BLaER1 treated with 17β-estradiol and CSF1 and Interleukin-3, amounts not matched to agents 10 nM and 100 nM (cell line): ENCODE data around the gene PTPRN2.

ENCODE experiments used
- H3K27ac ChIP-seq, 11 experiments: shearing (Covaris generic); formaldehyde crosslinking; 2 replicates each; pipeline ENCODE4 v1.8.1; 2022
- H3K27me3 ChIP-seq, 11 experiments: shearing (Covaris generic); formaldehyde crosslinking; 2 replicates each; pipeline ENCODE4 v1.8.1; 2022
- H3K36me3 ChIP-seq, 11 experiments: shearing (Covaris generic); formaldehyde crosslinking; 2 replicates each; pipeline ENCODE4 v1.8.1; 2022
- H3K4me1 ChIP-seq, 10 experiments: shearing (Covaris generic); formaldehyde crosslinking; 2 replicates each; pipeline ENCODE4 v1.8.1; 2022
- H3K4me2 ChIP-seq, 11 experiments: shearing (Covaris generic); formaldehyde crosslinking; 2 replicates each; pipeline ENCODE4 v1.8.1; 2022
- H3K4me3 ChIP-seq, 10 experiments: shearing (Covaris generic); formaldehyde crosslinking; 2 replicates each; pipeline ENCODE4 v1.8.1; 2022
- H3K9ac ChIP-seq, 11 experiments: shearing (Covaris generic); formaldehyde crosslinking; 2 replicates each; pipeline ENCODE4 v1.8.1; 2022
- H3K9me3 ChIP-seq, 11 experiments: shearing (Covaris generic); formaldehyde crosslinking; replicated peaks in 1 of 11; 2 replicates each; pipeline ENCODE4 v1.8.1; 2022
- H4K20me1 ChIP-seq, 11 experiments: shearing (Covaris generic); formaldehyde crosslinking; 2 replicates each; pipeline ENCODE4 v1.8.1; 2022
- Cebpa-rat ChIP-seq, 11 experiments: shearing (Covaris generic); IDR thresholded peaks; 2 replicates each; pipeline ENCODE4 v1.8.1; 2022

Gene PTPRN2

GRCh38 chr7:157977306-157977705 lies 610.3 kb downstream of the PTPRN2 start:
- Histone ChIP-seq H3K36me3 (peaks cover 0 to 11% (median 0%) of the 10 kb centered on the region in 11 experiments; a peak in 4 of 22 replicates), H3K27me3 (no peaks in the 10 kb centered on the region), H3K27ac (no peak overlapping the region), H3K9me3 (peaks cover 34 to 42% (median 38%) of the 10 kb centered on the region in 11 experiments), H4K20me1 (no peaks in the 10 kb centered on the region), H3K4me3 (no peak overlapping the region), H3K4me1 (peaks cover 0 to 30% (median 10%) of the 10 kb centered on the region in 10 experiments; a peak in 13 of 20 replicates), H3K9ac (no peak overlapping the region), H3K4me2 (no peak overlapping the region)
- TF ChIP-seq Cebpa-rat (IDR thresholded peaks at IDR 0.05), result no peak

GRCh38 chr7:157976406-157976805 lies 611.2 kb downstream of the PTPRN2 start:
- peaks cover 0 to 11% (median 0%) of the 10 kb centered on the region in 11 experiments; a peak in 4 of 22 replicates for H3K36me3 ChIP-seq

GRCh38 chr7:157975401-157976372 lies 611.9 kb downstream of the PTPRN2 start:
- Histone ChIP-seq H3K4me2 (no peak overlapping the region), H3K36me3 (peaks cover 0 to 11% (median 0%) of the 10 kb centered on the region in 11 experiments; a peak in 4 of 22 replicates), H3K27me3 (no peaks in the 10 kb centered on the region), H3K4me3 (no peak overlapping the region), H4K20me1 (no peaks in the 10 kb centered on the region), H3K27ac (no peak overlapping the region), H3K9me3 (peaks cover 37 to 55% (median 43%) of the 10 kb centered on the region in 11 experiments), H3K9ac (no peak overlapping the region), H3K4me1 (peaks cover 0 to 28% (median 7%) of the 10 kb centered on the region in 10 experiments; a peak in 13 of 20 replicates)
- no peak for TF ChIP-seq Cebpa-rat (IDR thresholded peaks at IDR 0.05)

More at GRCh38 chr7:157976406-157976805, 611.2 kb downstream of the PTPRN2 start:
- Histone ChIP-seq H3K27me3 (no peaks in the 10 kb centered on the region), H3K9ac (no peak overlapping the region), H3K4me1 (peaks cover 0 to 30% (median 10%) of the 10 kb centered on the region in 10 experiments; a peak in 13 of 20 replicates), H3K9me3 (peaks cover 37 to 51% (median 43%) of the 10 kb centered on the region in 11 experiments), H3K4me3 (no peak overlapping the region), H4K20me1 (no peaks in the 10 kb centered on the region), H3K27ac (no peak overlapping the region), H3K4me2 (no peak overlapping the region)
- TF ChIP-seq Cebpa-rat (IDR thresholded peaks at IDR 0.05), result no peak

- TF ChIP-seq Cebpa-rat (IDR thresholded peaks at IDR 0.05), result no peak
- no peaks in the 10 kb centered on the region for H3K27me3 ChIP-seq
- no peak overlapping the region for H3K4me3 ChIP-seq
- peaks cover 43 to 63% (median 49%) of the 10 kb centered on the region in 11 experiments for H3K9me3 ChIP-seq
- no peak overlapping the region for H3K9ac ChIP-seq
- H4K20me1 ChIP-seq, result no peaks in the 10 kb centered on the region
- H3K36me3 ChIP-seq, result peaks cover 0 to 11% (median 0%) of the 10 kb centered on the region in 11 experiments; a peak in 4 of 22 replicates
- no peak overlapping the region for H3K27ac ChIP-seq
- no peak overlapping the region for H3K4me2 ChIP-seq
- peaks cover 0 to 19% (median 5%) of the 10 kb centered on the region in 10 experiments; a peak in 12 of 20 replicates for H3K4me1 ChIP-seq
Measured at GRCh38 chr7:157974678-157975230, 612.9 kb downstream of the PTPRN2 start.

- Histone ChIP-seq H4K20me1 (no peaks in the 10 kb centered on the region), H3K4me3 (peak overlapping the region in 2 of 10 experiments; percentile 16 to 32; a peak in 1 of 20 replicates), H3K4me2 (no peak overlapping the region), H3K4me1 (peaks cover 0 to 13% (median 5%) of the 10 kb centered on the region in 10 experiments; a peak in 10 of 20 replicates), H3K27me3 (no peaks in the 10 kb centered on the region), H3K9ac (no peak overlapping the region), H3K27ac (no peak overlapping the region), H3K9me3 (peaks cover 45 to 69% (median 56%) of the 10 kb centered on the region in 11 experiments), H3K36me3 (peaks cover 0 to 11% (median 0%) of the 10 kb centered on the region in 11 experiments; a peak in 4 of 22 replicates)
- no peak for TF ChIP-seq Cebpa-rat (IDR thresholded peaks at IDR 0.05)
Measured at GRCh38 chr7:157973971-157974677, 613.5 kb downstream of the PTPRN2 start.

GRCh38 chr7:157972914-157973313 lies 614.7 kb downstream of the PTPRN2 start:
- Histone ChIP-seq H3K36me3 (peaks cover 0 to 11% (median 0%) of the 10 kb centered on the region in 11 experiments; a peak in 4 of 22 replicates), H3K9me3 (peaks cover 45 to 76% (median 58%) of the 10 kb centered on the region in 11 experiments), H4K20me1 (no peaks in the 10 kb centered on the region), H3K27me3 (no peaks in the 10 kb centered on the region), H3K4me2 (no peak overlapping the region), H3K9ac (no peak overlapping the region), H3K4me1 (0 out of 20 replicates have a peak, but pooled peaks cover 0 to 2% (median 0%) of the 10 kb centered on the region in 10 experiments), H3K4me3 (no peak overlapping the region), H3K27ac (no peak overlapping the region)
- no peak for TF ChIP-seq Cebpa-rat (IDR thresholded peaks at IDR 0.05)

GRCh38 chr7:157971501-157971900 lies 616.1 kb downstream of the PTPRN2 start:
- Histone ChIP-seq H3K4me1 (no peaks in the 10 kb centered on the region), H3K9ac (no peak overlapping the region), H3K4me2 (no peak overlapping the region), H3K27me3 (no peaks in the 10 kb centered on the region), H3K9me3 (peaks cover 45 to 76% (median 58%) of the 10 kb centered on the region in 11 experiments), H4K20me1 (no peaks in the 10 kb centered on the region), H3K4me3 (no peak overlapping the region), H3K27ac (no peak overlapping the region), H3K36me3 (peaks cover 0 to 11% (median 0%) of the 10 kb centered on the region in 11 experiments; a peak in 4 of 22 replicates)
- no peak for TF ChIP-seq Cebpa-rat (IDR thresholded peaks at IDR 0.05)

GRCh38 chr7:157970744-157971143 lies 616.9 kb downstream of the PTPRN2 start:
- TF ChIP-seq Cebpa-rat (IDR thresholded peaks at IDR 0.05), result no peak
- Histone ChIP-seq H3K9ac (no peak overlapping the region), H3K4me1 (peaks cover 0 to 6% (median 5%) of the 10 kb centered on the region in 10 experiments; a peak in 9 of 20 replicates), H3K4me2 (no peak overlapping the region), H4K20me1 (no peaks in the 10 kb centered on the region), H3K4me3 (no peak overlapping the region), H3K27me3 (no peaks in the 10 kb centered on the region), H3K27ac (no peak overlapping the region), H3K36me3 (peaks cover 0 to 11% (median 0%) of the 10 kb centered on the region in 11 experiments; a peak in 4 of 22 replicates), H3K9me3 (peaks cover 44 to 69% (median 53%) of the 10 kb centered on the region in 11 experiments)
